ENCODE measurements around the gene ELOVL5.

Gene ELOVL5

DNA sequence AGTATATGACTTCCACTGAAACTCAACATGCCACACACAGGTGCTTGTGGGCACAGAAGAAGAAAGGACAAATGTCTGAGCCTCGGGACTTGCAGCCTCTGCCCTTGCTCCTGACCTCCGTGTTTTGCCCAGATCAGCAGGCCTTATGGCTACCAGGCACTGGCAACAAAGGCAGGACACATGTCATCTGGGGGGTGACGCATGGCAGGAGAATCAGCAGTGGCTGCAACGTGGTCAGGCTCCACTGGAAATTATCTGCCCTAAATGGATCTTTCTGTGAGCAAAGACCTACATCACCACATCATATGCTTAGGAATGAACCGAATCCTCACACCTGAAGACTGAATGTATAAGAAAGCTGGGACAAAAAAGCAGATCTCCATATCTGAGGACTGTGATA is 78.9 kb downstream of the ELOVL5 start:
- no peak for DNase-seq (ENCODE audit: low read depth)

DNA sequence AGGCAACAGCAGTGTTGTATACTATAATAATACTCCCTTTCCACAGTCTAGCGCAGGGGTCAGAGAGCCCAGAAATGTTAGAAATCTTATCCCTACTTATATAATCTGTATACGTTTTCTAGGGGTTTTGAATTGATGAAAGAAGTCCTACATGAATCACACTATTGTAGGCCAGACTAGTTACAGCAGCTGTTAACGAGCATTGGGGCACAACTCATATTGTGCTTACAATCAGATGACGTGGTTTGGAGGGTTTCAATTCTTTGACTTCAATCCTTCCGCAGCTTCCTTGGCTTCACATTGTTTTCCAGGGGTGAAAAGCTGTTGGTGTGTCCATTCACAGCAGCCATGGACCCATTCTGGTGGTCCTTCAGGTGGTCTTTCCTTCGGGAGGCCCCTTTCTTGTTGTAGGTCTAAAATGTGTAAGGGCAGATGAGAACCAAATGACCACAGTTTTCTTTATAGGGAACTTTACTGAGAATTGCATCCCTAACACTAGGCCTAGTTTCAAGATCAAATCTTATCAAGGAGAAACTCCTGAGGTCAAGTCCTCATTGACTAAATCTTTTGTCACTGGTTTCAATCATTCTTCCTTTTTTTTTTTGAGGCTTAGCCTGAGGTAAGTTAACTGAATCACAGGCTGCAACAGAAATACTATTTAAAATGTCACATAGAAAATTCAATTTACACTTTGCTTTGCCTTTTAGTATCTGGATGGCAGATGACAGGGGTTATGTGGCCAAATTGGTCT is 79.7 kb downstream of the ELOVL5 start:
- no peak for DNase-seq (ENCODE audit: low read depth)

DNA sequence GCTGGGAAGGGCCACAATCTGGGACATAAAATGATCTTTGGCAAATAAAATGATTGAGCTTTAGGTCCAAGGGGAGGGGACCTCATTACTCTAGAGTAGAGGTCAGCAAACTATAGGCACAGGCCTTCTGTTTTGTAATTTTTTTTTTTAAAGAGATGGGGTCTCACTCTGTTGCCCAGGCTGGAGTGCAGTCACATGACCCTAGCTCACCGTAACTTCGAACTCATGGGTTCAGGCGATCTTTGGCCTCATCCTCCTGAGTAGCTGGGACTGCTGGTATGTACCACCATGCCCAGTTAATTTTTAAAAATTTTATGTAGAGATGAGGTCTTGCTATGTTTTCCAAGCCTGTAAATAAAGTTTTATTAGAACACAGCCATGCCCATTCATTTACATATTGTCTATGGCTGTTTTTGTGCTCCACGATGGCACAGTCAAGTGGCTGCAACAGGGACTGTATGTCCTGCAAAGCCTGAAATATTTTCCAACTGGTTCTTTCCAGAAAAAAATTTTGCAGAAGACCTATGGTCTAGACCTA is 82.1 kb downstream of the ELOVL5 start:
- no peak for DNase-seq (ENCODE audit: low read depth)

DNA sequence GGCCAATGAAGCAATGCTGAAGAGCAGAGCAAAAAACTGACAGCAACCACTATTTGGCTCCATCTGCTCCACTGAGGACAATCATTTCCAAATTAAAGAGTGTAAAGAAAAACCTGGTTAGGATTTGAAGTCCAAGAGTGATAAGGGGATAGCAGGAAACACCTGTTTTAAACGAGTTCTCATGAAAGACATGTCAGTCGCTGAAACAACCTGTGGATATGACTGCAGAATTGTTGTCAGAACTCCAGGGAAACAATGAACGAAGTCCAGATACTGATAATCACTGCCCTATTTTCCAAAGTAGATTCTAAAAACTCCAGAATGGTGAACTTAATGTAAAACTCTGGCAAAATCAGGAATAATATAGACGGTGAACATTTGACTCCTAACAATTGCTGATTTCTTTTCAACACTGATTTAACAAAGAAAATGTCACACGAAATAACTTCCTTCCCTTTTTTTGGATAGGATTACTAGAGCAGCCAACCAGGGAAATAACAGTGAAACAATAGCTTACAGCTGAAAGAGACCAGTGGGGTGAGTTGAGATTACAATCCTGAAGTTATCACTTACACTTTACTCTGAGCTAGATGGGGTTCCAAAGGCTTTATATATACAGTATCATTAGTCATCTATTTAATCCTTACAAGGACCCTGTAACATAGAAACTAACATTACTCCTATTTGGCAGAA is 83.7 kb downstream of the ELOVL5 start:
- DNase-seq (ENCODE audit: low read depth): no peak

GRCh38 chr6:53264337-53264736 is 84.4 kb downstream of the ELOVL5 start:
- no peak for DNase-seq (ENCODE audit: low read depth)

DNA sequence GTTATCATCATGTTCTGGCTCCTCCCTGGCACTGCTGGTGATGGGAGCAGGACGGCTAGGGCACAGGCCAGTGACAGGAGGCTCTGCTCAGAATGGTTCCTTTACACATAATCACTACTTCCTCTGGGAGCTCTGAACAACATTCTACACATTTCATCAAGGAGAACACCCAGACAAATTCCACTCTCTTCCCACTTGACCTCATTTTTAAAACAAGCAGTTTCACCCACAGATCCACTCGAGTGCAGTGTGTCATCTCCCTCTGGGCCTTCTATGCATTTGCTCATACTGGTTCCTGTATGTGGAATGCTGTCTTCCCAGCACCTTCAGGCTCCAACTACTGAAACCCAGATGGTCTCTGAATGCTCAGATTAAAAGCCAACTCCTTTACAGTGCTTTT is 84.8 kb downstream of the ELOVL5 start:
- no peak for DNase-seq (ENCODE audit: low read depth)

- DNase-seq (ENCODE audit: low read depth): no peak
Measured at GRCh38 chr6:53259860-53260580, 88.7 kb downstream of the ELOVL5 start.

DNA sequence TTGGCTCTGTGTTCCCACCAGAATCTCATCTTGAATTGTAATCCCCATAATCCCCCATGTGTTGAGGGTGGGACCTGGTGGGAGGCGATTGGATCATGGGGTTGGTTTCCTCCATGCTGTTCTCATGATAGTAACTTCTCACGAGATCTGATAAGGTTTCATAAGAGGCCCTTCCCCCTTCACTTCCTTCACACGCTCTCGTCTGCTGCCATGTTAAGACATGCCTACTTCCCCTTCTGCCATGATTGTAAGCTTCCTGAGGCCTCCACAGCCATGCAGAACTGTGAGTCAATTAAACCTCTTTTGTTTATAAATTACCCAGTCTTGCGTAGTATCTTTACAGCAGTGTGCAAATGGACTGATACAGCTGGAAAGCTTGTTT is 90.0 kb downstream of the ELOVL5 start:
- DNase-seq (ENCODE audit: low read depth): no peak

DNA sequence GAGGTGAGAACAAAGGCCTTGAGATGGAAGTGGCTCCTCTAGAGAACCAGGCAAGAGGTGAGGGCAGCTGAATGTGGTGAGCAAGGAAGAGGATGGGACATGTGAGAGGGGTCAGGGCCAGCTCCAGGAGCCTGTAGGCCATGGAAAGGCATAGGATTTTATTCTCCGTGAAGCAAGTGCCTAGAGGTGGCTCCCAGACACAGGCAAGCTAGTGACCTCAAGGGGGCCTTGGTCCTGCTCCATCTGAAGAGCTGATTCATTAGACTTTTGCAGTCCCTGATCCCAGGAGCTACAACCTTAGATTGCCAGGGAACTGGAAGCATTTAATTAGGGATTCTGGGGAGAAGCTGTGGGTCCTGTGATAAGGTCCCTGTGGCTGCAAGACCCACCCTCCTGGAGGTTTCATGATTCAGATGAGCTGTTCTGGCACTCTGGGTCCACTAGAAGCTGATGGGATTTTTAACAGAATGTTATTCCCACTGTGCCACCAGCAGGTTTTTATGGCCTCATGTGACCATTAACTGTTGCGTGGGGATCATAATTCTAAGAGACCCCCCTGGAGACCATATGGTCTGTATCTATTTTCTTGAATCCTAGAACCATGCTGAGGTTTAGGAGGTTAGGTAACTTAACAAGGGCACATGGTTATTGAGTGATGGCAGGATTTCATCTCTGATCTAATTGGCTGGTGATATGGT is 90.5 kb downstream of the ELOVL5 start:
- DNase-seq (ENCODE audit: low read depth): no peak

DNA sequence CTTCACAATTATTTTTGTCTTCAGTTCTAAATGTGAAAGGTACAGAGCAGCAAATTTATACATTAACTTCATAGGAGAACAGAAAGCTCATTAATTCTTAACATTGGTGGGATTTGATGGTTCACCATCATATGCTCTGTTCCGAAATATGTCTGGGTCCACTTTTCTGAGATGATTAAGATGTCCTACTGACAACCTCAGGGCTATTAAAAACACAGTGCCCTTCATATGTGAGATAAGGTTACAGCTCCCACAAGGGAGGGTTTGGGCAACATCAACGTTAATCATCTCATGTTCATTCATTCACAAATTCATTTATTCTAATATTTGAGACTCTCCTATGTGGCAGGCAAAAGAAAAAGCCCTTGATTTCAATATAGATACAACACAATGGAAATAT is 91.2 kb downstream of the ELOVL5 start:
- no peak for DNase-seq (ENCODE audit: low read depth)

- DNase-seq (ENCODE audit: low read depth): no peak
Measured at GRCh38 chr6:53257001-53257400, 91.7 kb downstream of the ELOVL5 start.

GRCh38 chr6:53252177-53252692 is 96.5 kb downstream of the ELOVL5 start:
- DNase-seq (ENCODE audit: low read depth): no peak

GRCh38 chr6:53251033-53251672 is 97.6 kb downstream of the ELOVL5 start:
- DNase-seq (ENCODE audit: low read depth): no peak

DNA sequence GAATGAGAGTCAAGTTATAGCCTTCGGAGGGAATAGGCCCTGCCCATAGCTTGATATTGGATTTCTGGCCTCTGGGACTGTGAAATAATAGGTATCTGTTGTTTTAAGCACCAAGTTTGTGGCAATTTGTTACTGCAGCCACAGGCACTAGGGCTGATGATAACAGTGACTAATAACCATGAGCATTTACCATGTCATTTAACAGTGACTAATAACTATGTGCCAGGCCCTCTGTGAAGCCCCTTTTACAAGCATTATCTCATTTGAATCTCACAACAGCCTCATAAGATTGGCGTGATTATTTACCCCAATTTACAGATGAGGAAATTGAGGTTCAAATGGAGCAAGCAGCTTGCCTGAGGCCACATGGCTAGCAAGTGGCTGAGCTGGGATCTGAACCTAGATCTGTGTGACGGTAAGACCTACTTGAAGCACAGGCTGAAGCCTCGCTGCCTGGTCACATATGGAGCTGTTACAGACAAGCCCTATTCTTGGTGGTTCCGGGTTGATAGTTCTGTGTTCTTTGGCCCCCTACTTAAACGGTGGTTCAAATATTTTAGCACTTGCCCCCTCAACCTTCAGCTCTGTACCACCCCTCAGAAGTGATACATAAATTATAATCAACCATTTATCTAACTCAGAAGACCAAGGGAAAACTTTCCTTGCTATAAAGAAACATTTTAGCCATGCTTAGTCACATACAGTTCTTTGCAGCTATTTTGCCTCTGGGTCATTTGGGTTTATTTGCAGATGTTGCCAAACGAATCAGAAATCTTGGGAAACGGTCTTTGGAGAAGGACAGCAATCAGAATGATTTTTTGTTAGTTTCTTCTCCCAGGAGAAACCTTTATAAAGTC is 98.3 kb downstream of the ELOVL5 start:
- DNase-seq (ENCODE audit: low read depth): no peak

GRCh38 chr6:53246924-53247323 is 101.8 kb downstream of the ELOVL5 start:
- no peak for DNase-seq (ENCODE audit: low read depth)

DNA sequence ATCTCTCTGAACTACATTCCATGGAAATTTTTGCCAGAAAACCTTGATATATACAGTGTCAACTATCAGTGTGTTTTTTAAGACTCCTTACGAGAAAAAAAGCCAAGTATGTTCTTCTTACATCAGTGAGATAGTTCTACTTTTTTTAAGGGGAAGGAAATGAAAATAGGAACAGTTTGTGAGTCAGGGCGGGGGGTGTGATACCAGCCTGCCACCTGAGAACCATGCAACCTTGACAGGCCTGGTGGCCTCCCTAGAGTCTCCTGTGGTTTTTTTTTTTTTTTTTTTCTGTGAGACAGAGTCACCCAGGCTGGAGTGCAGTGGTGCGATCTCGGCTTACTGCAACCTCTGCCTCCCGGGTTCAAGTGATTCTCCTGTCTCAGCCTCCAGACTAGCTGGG is 103.8 kb downstream of the ELOVL5 start:
- DNase-seq (ENCODE audit: low read depth): no peak

DNA sequence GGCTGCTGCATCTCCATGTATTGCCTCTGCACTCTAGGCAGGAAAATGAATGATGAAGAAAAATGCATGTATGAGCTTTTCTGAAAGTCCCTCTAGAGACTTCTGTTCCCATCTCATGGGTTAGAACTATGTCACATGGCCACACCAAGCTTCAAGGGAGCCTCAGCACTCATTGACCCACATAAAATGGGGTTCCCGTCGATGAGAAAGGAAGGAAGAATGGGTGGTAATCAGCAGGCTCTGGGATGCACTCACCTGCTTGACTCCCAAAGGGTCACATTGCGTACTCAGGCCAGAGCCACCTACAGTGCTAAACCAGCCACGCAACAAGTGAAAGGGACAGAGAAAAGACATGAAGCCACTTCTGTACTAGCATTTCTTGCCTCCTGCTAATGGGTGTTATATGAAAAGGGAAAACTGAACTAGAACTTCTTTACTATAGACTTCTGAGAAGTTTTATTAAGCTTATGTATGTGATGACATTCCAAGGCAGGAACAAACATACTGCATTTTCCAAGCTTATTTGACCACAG is 104.3 kb downstream of the ELOVL5 start:
- no peak for DNase-seq (ENCODE audit: low read depth)

DNA sequence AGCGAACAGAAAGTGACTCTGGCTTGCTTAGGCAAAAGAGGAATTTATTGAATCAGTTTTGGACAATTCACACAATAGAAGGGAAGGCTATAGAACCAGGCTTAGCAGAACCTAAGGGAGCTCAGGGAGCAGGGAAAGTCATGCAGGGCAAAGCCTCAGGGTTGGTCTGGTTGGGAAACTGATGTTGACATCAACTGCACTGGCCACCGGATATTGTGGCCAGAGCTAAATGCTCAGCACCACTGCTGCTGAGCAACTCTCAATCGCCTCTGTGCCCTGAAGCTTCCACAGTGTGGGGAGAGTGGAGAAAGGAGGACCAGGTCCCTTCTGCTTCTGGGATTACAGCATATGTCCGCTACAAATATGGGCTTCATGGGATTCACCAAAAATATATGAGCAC is 106.8 kb downstream of the ELOVL5 start:
- DNase-seq (ENCODE audit: low read depth): no peak

DNA sequence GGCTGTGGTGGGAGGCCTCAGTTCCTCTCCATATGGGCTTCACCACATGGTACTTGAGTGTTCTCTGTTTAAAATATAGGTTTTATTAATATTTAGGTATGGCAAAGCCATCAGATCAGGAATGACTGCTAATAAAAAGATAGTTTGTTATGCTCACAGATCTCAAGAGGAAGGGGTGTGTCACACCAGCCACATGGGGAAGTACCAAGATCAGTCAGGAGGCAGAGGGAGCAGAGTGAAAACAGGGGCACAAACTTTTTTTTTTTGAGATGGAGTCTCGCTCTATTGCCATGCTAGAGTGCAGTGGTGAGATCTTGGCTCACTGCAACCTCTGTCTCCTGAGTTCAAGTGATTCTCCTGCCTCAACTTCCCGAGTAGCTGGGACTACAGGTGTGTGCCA is 108.0 kb downstream of the ELOVL5 start:
- no peak for DNase-seq (ENCODE audit: low read depth)

DNA sequence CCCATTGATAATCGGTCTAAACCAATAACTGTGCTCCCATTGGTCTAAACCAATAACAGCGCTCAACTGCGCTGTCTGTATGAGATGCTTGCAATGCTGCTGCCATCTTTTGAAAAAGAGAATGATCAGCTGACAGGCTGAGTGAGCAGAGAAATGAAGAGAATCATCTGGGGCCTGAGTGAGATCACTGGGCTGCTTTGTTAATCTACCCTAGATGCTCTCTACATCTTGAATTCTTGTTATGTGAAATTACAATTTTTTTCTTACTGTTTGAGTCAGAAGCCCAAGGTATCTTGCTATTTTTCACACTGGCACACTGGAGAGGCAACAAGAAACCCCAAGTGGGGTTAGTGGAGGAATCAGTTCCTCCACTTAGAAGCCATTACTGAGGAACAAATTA is 108.6 kb downstream of the ELOVL5 start:
- no peak for DNase-seq (ENCODE audit: low read depth)
